Stimulated activated naive B cell treated with anti-CD40 and anti-IgM and Interleukin-4, amounts not matched to agents 10 μg/mL and 1 μg/mL and 100 μg/mL, for 72 hours (primary cell): ENCODE data around the gene TADA1.

Experiments used
- ATAC-seq, 2 donors: fragments of 150-1000 bp; cut with Tn5 transposase; replicated peaks; 2 replicates each; pipeline ENCODE4 v1.10.0; 2021; ENCODE audit warnings: moderate library complexity in 1 of 2
- DNase-seq: peaks from one replicate; pipeline ENCODE4 v3.0.0; 2021
- H3K27ac Mint-ChIP-seq: one replicate; pipeline ENCODE4 v1.8.0; 2022; ENCODE audit warnings: mild to moderate bottlenecking, mixed read lengths
- H3K27me3 Mint-ChIP-seq, 2 donors: one replicate each; pipeline ENCODE4 v1.8.0; 2022; ENCODE audit warnings: mixed read lengths in 2 of 2
- H3K36me3 Mint-ChIP-seq, 2 donors: one replicate each; pipeline ENCODE4 v1.8.0; 2022; ENCODE audit warnings: mixed read lengths in 2 of 2, mild to moderate bottlenecking in 1 of 2
- H3K4me1 Mint-ChIP-seq, 2 donors: one replicate each; pipeline ENCODE4 v1.8.0; 2022; ENCODE audit warnings: mixed read lengths in 2 of 2, mild to moderate bottlenecking in 1 of 2
- H3K4me3 Mint-ChIP-seq, 2 donors: one replicate each; pipeline ENCODE4 v1.8.0; 2022; ENCODE audit warnings: mild to moderate bottlenecking in 2 of 2, mixed read lengths in 2 of 2, moderate library complexity in 1 of 2
- H3K9me3 Mint-ChIP-seq, 2 donors: one replicate each; pipeline ENCODE4 v1.8.0; 2022; ENCODE audit warnings: mixed read lengths in 2 of 2, mild to moderate bottlenecking in 1 of 2

TADA1 gene

DNA sequence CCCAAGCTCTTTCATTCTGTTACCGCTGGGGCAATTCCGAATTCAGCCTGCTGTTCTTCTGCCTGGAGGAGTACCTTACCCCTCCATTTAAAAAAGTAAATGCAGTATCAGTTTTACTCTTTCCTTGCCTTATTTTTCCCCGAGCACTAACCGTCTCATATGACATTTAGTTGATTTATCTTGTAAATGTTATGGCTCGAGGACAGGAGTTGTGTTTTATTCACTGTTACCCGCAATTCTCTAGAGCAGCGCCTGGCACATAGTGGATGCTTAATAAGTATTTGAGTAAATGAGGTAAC lies 425 bp upstream of the TADA1 start:
- Mint-ChIP-seq H3K27me3 (no peaks in the 10 kb centered on the region), H3K4me3 (peak overlapping the region; percentile 85 to 95), H3K36me3 (peaks cover 2 to 10% of the 10 kb centered on the region in 2 donors), H3K27ac (peak overlapping the region; percentile 99), H3K4me1 (peaks cover 20 to 22% of the 10 kb centered on the region in 2 donors), H3K9me3 (peaks cover 0 to 3% of the 10 kb centered on the region in 2 donors)
- ATAC-seq (peak in 1 of 2 donors; percentile 1), DNase-seq (no peak)

DNA sequence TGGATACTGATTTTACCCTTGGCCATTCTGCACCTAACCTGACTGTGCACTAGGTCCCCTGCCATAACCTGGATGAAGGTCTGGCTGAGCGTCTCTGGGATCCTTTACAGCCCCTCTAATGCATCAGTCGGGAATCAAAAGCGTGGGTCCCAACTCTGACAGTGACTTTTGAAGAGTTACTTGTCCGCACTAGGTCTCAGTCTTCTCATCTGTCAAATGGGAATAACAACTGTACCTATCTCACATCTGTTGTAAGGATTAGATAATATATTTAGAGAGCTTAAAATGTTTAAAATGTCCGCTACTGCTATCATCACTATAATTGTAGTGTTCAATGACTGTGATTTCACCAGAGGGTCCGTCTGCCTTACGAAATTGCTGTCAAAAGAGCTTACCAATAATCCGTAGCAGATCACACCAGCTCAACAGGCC lies 746 bp downstream of the TADA1 start:
- peaks cover 24% of the 10 kb centered on the region in 2 donors for H3K4me1 Mint-ChIP-seq
- H3K4me3 Mint-ChIP-seq, result peak overlapping the region; percentile 85 to 95
- H3K27ac Mint-ChIP-seq, result peak overlapping the region; percentile 99
- peaks cover 2 to 10% of the 10 kb centered on the region in 2 donors for H3K36me3 Mint-ChIP-seq
- ATAC-seq, result no peak
- H3K9me3 Mint-ChIP-seq, result peaks cover 0 to 3% of the 10 kb centered on the region in 2 donors
- no peaks in the 10 kb centered on the region for H3K27me3 Mint-ChIP-seq
- no peak for DNase-seq

DNA sequence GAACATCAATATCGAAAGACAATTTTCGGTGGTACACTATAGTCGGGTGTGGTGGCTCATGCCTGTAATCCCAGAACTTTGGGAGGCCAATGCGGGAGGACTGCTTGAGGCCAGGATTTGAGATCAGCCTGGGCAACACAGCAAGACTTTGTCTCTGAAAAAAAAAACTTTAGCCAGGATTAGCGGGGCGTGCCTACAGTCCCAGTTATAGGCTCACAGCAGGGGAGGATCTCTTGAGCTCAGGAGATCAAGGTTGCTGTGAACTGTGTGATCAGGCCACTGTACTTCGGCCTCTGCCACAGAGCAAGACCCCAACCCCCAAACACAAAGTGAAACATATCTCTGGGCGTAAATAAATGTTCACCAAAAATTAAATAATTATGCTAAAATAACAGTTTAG lies 1.6 kb downstream of the TADA1 start:
- no peak overlapping the region for H3K27ac Mint-ChIP-seq
- no peak for ATAC-seq
- no peaks in the 10 kb centered on the region for H3K27me3 Mint-ChIP-seq
- H3K9me3 Mint-ChIP-seq, result peaks cover 0 to 3% of the 10 kb centered on the region in 2 donors
- no peak for DNase-seq
- H3K4me3 Mint-ChIP-seq, result peak overlapping the region in 1 of 2 donors; percentile 32
- peaks cover 2 to 10% of the 10 kb centered on the region in 2 donors for H3K36me3 Mint-ChIP-seq
- peaks cover 24% of the 10 kb centered on the region in 2 donors for H3K4me1 Mint-ChIP-seq

DNA sequence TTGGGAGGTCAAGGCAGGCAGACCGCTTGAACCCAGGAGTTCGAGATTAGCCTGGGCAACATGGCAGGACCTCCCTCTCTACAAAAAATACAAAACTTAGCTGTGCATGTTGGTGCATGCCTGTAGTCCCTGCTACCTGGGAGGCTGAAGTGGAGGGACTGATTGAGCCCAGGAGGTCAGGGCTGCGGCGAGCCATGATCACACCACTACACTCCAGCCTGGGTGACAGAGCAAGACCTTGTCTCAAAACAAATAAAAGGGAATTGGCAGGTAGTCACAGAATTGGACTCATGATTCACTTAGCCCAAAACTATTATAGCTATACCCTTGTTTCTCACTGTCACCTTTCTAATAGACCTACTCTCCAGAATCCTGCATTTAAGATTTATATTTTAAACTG lies 5.5 kb downstream of the TADA1 start:
- H3K4me1 Mint-ChIP-seq, result peaks cover 23% of the 10 kb centered on the region in 2 donors
- ATAC-seq, result no peak
- H3K9me3 Mint-ChIP-seq, result no peaks in the 10 kb centered on the region
- DNase-seq, result no peak
- peaks cover 14 to 23% of the 10 kb centered on the region in 2 donors for H3K36me3 Mint-ChIP-seq
- no peak overlapping the region for H3K27ac Mint-ChIP-seq
- H3K27me3 Mint-ChIP-seq, result no peaks in the 10 kb centered on the region
- no peak overlapping the region for H3K4me3 Mint-ChIP-seq

DNA sequence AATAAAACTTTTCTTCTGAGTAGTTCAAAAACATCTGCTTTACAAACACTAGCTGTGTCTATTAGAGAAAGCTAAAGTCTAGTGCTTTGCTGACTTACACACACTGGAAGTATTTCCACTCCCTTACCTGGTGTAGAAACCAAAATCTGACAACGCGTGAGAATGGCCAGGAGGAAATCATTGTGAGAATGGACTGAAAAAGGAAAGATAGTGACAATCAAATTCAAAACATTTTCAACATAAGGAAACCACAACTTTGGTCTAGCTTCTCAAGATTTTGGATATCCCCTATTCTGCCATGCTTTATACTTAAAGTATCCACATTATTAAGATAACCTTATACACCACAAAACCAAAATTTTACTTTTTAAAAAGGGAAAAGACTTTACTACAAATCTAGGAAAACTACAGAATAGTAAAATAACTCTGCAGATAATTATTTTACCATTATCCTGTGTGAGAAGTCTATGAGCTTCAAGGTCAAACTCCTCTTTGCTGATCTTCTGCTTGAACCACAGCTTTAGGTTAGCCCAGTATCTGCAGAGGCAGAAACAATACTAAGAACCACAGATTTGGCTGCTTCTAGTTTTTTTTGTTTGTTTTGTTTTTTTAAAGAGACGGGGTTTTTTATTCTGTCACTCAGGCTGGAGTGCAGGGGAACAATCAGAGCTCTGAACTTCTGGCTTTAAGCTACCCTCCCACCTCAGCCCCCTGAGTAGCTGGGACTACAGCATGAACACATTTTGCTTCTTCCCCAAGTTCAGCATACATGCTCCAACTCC lies 6.6 kb downstream of the TADA1 start:
- ATAC-seq (no peak), DNase-seq (no peak)
- Mint-ChIP-seq H3K4me3 (no peak overlapping the region), H3K27me3 (no peaks in the 10 kb centered on the region), H3K9me3 (no peaks in the 10 kb centered on the region), H3K4me1 (peaks cover 13 to 17% of the 10 kb centered on the region in 2 donors), H3K36me3 (peaks cover 16 to 23% of the 10 kb centered on the region in 2 donors), H3K27ac (no peak overlapping the region)

DNA sequence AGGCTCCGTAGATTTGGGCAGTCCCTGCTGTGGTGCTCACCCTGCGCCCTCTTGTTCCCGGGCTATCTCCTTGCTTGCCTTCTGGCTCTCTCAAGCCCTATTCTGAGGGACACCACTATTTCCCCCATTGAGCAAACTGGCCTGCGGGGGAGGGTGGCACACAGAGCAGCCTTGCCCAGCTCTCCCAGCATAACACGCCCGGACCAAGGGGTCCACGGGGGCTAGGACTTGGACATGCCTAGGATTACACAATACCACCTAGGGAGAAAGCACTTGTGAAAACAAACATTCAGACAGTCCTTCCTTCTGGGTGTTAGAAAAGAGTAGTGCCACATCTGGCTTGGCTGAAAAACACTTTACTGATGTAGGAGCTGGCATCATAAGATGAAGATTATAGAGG lies 7.4 kb downstream of the TADA1 start:
- H3K27ac Mint-ChIP-seq, result no peak overlapping the region
- ATAC-seq, result no peak

DNA sequence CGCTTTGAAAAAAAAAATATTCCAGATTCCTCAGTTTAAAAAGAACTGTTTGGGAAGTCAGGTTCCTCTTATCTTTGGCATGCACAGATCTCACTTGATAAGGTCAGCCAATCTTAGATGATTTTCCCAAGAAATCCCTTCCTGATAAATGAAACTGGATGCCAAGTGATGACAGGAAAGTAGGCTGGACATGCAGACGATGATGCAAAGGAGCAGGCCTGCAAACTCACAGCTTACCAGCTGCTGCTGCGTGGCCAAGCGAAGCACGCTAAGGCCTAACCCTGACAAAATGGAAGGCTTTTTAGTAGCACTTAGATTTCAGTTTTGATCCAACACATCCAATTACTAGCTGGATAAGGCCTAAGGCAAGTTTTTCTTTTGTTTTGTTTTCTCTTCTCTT lies 10.1 kb downstream of the TADA1 start:
- Mint-ChIP-seq H3K27ac (no peak overlapping the region), H3K4me1 (peaks cover 0 to 7% of the 10 kb centered on the region in 2 donors), H3K4me3 (no peak overlapping the region), H3K9me3 (no peaks in the 10 kb centered on the region), H3K27me3 (no peaks in the 10 kb centered on the region), H3K36me3 (peaks cover 22 to 25% of the 10 kb centered on the region in 2 donors)
- ATAC-seq (no peak), DNase-seq (no peak)

More for the DNA sequence above, 7.4 kb downstream of the TADA1 start:
- H3K36me3 Mint-ChIP-seq, result peaks cover 20 to 27% of the 10 kb centered on the region in 2 donors
- DNase-seq, result no peak
- H3K4me3 Mint-ChIP-seq, result no peak overlapping the region
- H3K4me1 Mint-ChIP-seq, result peaks cover 10 to 17% of the 10 kb centered on the region in 2 donors
- H3K9me3 Mint-ChIP-seq, result no peaks in the 10 kb centered on the region
- no peaks in the 10 kb centered on the region for H3K27me3 Mint-ChIP-seq

DNA sequence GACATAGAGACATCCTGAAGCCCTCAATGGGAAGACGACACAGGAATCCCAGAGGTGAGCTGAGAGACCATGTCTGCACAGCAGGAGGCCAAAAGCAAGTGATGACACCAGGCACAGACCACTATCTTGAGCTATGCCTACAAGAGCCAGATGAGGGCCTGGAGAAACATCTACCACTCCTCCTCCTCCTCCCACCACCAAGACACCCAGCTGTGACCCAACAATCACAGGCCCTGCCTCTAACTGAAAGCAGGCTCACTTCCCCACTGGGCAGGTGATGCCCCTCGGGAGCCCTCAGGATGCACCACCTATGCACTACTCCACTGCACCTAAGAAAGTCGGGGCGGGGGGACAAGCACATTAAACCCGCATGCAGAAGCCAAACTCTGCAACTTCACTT lies 16.5 kb downstream of the TADA1 start:
- Mint-ChIP-seq H3K36me3 (peaks cover 31 to 41% of the 10 kb centered on the region in 2 donors), H3K27me3 (no peaks in the 10 kb centered on the region), H3K4me1 (peaks cover 9 to 16% of the 10 kb centered on the region in 2 donors), H3K4me3 (no peak overlapping the region), H3K27ac (peak overlapping the region; percentile 37), H3K9me3 (no peaks in the 10 kb centered on the region)
- DNase-seq (no peak), ATAC-seq (peak; percentile 48 to 57)

DNA sequence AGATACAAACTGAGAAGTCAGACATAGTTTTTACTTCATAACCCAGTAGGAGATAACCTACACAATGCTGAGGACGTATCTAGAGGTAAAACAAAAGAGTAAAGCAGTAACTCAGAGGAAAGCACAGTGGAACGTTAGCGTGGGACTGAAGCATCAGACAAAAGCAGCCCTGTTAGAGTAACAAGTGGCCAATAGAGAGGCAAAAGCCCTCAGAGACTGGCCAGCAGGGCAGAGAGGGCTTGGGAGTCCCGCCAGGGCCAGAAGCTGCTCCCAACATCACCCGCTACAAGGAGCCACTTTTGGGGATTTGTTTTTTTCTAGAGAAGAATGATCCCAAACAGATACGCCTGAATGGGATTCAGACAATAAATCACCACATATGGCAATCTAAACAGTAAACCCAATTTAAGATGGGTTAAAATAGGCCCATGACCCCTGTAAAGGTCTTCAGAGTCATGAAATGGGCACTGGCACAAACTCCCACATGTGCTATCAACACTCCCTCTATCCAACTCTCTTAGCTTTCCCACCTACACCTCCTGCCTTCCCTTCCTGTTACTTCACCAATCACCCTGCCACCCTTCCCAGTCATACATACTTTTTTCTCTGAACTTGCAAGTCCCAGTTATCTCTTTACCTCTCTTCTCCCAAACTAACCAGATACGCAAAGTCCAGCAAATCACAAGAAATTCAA lies 17.2 kb downstream of the TADA1 start:
- H3K27ac Mint-ChIP-seq, result peak overlapping the region; percentile 37
- peaks cover 32 to 43% of the 10 kb centered on the region in 2 donors for H3K36me3 Mint-ChIP-seq
- H3K4me1 Mint-ChIP-seq, result peaks cover 9 to 17% of the 10 kb centered on the region in 2 donors
- no peak overlapping the region for H3K4me3 Mint-ChIP-seq
- H3K27me3 Mint-ChIP-seq, result no peaks in the 10 kb centered on the region
- no peak for DNase-seq
- ATAC-seq, result no peak
- no peaks in the 10 kb centered on the region for H3K9me3 Mint-ChIP-seq

DNA sequence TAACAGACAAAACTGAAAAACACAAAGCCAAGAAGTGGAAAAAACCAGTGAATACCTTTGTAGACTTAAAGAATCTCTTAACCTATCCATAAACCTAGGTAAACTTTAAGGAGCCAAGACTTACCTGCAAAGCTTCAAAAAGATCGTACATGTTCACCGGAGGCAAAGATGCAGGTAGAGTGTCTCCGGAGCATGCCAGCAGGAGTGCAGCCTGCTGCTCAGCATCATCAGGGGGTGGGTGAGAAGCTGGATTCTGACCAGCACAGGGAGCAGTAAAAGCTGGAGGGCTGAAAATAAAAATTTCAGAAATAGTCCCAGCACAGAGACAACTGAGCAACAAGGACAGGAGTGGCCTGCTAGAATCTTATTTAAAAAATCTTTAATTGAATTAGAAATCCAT lies 18.1 kb downstream of the TADA1 start:
- Mint-ChIP-seq H3K4me3 (no peak overlapping the region), H3K27me3 (no peaks in the 10 kb centered on the region), H3K9me3 (no peaks in the 10 kb centered on the region), H3K27ac (no peak overlapping the region), H3K36me3 (peaks cover 36 to 44% of the 10 kb centered on the region in 2 donors), H3K4me1 (peaks cover 9 to 17% of the 10 kb centered on the region in 2 donors)
- DNase-seq (no peak), ATAC-seq (no peak)

DNA sequence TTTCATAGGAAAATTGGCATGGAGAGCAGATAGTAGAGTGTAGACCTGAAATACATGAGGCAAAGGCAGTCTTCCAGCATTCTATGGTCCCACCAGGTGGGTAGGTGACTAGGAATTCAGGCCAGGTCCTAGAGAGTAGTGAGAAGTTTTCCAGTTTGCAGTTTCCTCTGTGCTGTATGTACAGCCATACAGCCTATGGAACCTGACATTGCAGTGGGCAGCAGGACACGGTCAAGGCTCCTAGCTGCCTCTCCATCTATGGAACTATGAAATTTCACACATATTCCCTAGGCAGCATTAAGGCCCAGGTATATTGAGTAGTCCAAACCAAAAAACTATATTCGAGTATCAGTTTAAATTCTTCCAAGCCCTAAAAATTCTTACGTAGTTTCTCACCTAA lies 20.5 kb downstream of the TADA1 start:
- Mint-ChIP-seq H3K27me3 (no peaks in the 10 kb centered on the region), H3K9me3 (no peaks in the 10 kb centered on the region), H3K27ac (no peak overlapping the region), H3K36me3 (peaks cover 37 to 54% of the 10 kb centered on the region in 2 donors), H3K4me3 (no peak overlapping the region), H3K4me1 (peaks cover 15 to 24% of the 10 kb centered on the region in 2 donors)
- ATAC-seq (no peak), DNase-seq (no peak)

DNA sequence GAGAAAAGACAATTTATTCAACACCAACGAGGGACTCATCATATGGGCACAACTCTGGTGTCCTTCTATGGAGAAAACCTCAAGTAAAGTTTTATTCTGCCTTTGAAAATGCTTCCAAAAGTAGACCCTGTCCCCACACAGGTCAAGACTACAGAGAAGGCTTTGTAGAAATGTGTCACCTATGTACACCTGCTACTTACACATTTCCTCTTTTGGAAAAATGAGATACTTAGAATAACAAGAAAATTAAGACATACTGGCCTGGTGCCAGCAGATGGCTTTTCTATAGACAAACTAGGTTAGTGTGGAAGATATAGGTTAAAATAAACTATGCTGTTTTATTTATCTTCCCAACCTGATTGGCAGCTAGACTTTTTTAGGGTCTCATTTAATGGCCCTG lies 23.1 kb downstream of the TADA1 start:
- Mint-ChIP-seq H3K27me3 (no peaks in the 10 kb centered on the region), H3K9me3 (no peaks in the 10 kb centered on the region), H3K36me3 (peaks cover 40 to 57% of the 10 kb centered on the region in 2 donors), H3K4me3 (no peak overlapping the region), H3K27ac (no peak overlapping the region), H3K4me1 (peaks cover 14 to 19% of the 10 kb centered on the region in 2 donors)
- no peak for DNase-seq
- no peak for ATAC-seq

DNA sequence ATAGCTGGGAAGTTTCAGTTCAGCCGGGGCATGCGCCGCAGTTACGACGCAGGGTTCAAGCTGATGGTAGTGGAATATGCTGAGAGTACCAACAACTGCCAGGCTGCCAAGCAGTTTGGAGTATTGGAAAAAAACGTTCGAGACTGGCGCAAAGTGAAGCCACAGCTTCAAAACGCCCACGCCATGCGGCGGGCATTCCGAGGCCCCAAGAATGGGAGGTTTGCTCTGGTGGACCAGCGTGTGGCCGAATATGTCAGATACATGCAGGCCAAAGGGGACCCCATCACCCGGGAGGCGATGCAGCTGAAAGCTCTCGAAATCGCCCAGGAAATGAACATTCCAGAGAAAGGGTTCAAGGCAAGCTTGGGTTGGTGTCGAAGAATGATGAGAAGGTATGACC lies 26.9 kb downstream of the TADA1 start:
- Mint-ChIP-seq H3K4me1 (peaks cover 37 to 50% of the 10 kb centered on the region in 2 donors), H3K9me3 (no peaks in the 10 kb centered on the region), H3K27ac (no peak overlapping the region), H3K27me3 (no peaks in the 10 kb centered on the region), H3K4me3 (no peak overlapping the region), H3K36me3 (peaks cover 48 to 75% of the 10 kb centered on the region in 2 donors)
- DNase-seq (no peak), ATAC-seq (no peak)

DNA sequence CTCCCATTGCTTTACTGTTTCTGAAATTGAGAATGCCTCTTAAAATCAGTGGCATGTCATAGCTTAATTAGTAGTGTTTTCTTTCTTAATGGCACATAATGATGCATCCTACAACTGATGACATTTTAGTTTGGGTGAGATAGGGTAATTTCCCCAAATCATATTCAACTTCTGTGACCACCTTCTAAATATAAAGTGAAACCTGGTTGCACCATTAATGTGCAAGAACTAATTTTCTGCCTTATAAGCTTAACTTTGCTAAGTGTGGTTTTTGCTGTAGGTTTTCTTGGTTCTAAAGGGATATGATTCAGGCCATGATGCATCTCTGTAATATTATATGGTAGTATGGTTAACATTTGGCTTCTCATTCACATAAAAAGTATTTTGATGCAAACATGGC lies 27.9 kb downstream of the TADA1 start:
- DNase-seq, result no peak
- no peaks in the 10 kb centered on the region for H3K27me3 Mint-ChIP-seq
- no peak for ATAC-seq
- no peak overlapping the region for H3K4me3 Mint-ChIP-seq
- H3K9me3 Mint-ChIP-seq, result no peaks in the 10 kb centered on the region
- peaks cover 48 to 76% of the 10 kb centered on the region in 2 donors for H3K36me3 Mint-ChIP-seq
- H3K27ac Mint-ChIP-seq, result no peak overlapping the region
- H3K4me1 Mint-ChIP-seq, result peaks cover 37 to 57% of the 10 kb centered on the region in 2 donors

DNA sequence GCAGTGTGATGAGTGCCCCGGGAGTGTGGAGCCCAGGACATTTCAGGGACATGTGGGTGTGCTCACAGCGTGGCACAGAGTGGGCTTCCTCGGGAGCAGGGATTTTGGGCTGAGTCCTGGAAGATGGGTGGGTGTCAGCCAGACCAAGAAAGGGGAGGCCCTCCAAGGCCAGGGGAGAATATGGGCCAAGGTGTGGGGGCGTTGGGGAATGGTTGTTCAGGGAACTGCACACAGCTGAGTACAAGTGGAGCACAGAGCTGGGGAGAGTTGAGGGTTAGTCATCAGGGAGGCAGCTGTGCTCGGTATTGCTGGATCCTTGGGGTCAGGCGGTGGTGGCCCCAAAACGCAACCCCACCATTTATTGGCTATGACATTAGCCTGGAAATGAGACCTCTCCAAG lies 31.3 kb downstream of the TADA1 start:
- Mint-ChIP-seq H3K4me3 (no peak overlapping the region), H3K27ac (no peak overlapping the region), H3K36me3 (peaks cover 50 to 75% of the 10 kb centered on the region in 2 donors), H3K27me3 (no peaks in the 10 kb centered on the region), H3K9me3 (no peaks in the 10 kb centered on the region), H3K4me1 (peaks cover 40 to 75% of the 10 kb centered on the region in 2 donors)
- no peak for ATAC-seq
- DNase-seq, result no peak
